Right kidney (tissue), 1 donor: Measurements from ENCODE around the gene KRT1.

Experiments used
- DNase-seq: peaks from one replicate; pipeline ENCODE4 v3.0.0-alpha.2; 2016

KRT1 gene

DNA sequence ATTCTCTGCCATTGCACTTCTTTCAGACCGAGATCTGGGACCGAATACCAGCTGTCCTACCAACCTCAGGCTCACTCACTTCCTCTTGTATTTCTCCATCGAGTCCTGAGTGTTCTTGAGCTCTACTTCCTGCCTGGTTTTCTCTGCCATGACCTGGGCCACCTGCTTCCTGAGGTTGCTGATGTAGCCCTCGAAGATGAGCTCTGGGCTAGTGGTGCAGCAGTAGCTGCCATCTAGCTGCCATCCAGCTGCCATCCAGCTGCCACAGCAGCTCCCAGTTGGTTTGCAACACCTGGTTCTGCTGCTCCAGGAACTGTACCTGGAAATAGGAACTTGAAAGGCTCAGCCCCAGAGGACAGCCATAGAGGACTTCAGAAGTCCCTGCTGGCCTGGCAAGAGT is 46.8 kb downstream of the KRT1 start:
- no peak for DNase-seq

- no peak for DNase-seq
Observed at GRCh38 chr12:52632656-52633055, 47.6 kb downstream of the KRT1 start.

DNA sequence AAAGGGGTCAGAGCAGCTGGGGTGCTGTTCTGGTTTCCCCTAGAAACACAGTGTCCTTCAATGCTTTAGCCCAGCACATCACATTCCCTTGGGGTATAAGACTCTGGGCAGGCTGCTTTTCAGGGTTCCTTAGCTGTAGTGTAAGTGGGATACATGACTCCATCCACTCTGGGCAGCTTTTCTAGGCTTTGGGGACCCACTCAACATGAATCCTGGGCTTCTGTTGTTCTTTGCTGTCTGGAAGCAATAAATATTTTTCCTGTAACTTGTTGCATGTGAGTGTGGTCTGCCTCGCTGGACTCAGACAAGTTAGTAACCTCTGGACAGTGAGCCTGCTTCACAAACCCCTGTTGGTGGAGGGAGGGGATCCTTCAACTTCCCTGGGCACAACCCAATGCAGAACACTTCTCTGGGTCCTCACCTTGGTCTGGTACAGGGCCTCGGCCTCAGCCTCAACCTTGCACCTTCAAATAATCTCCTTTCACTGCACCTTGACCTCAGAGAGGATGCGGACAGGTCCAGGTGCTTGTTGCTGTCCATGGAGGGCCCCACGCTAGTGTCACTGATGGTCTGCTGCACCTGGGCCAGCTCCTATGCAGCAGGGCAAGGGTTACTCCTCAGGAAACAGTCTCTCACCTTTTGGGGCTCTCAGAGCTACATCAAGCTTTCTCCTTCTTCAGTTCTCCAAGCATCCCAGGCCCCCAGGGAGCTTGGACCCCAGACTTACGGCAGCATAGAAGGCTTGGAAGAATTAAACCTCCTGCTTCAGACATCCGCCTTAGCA is 48.3 kb downstream of the KRT1 start:
- DNase-seq, result no peak

DNA sequence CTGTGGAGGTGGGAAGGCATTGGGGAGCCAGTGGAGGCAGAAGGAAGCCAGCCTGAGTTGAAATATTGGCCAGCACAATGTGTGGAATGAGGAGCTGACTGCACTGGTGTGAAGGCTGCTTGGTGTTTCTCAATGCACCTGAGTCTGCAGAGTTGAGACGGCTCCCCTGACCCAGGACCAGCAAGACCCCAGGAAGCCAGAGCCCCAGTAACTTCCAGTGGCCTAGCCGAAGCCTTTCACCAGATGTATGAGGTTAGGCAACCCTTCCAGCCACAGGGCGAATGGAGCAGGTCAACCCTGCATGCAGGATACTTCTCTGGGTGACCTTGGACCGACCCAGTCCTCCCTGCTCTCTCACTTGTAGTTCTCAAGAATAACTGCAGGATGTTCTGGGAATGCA is 48.9 kb downstream of the KRT1 start:
- no peak for DNase-seq

- DNase-seq, result no peak
Observed at GRCh38 chr12:52630599-52631200, 49.5 kb downstream of the KRT1 start.

DNA sequence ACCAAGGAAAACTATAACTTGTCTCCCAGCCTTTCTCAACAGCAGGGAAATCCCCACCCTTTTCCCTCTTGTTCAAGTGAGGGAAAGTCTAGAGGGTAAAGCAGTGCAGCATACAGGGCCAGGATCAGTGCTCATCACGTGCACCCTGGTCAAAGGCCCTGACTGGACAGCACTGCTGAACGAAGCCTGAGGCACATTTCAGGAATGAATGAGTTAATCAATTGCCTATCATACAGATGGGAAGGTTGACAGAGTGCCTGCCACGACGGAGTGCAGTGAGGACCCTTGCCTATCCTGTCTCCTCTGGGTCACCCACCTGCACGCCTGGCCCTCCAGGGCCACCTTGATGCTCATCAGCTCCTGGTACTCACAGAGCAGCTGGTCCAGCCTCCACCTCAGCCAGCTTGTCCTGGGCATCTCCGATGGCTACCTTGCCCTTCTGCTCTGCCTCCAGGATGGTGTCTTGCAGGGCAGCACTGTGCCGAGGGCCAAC is 50.2 kb downstream of the KRT1 start:
- DNase-seq, result no peak

GRCh38 chr12:52629281-52630007 is 50.8 kb downstream of the KRT1 start:
- DNase-seq, result no peak

DNA sequence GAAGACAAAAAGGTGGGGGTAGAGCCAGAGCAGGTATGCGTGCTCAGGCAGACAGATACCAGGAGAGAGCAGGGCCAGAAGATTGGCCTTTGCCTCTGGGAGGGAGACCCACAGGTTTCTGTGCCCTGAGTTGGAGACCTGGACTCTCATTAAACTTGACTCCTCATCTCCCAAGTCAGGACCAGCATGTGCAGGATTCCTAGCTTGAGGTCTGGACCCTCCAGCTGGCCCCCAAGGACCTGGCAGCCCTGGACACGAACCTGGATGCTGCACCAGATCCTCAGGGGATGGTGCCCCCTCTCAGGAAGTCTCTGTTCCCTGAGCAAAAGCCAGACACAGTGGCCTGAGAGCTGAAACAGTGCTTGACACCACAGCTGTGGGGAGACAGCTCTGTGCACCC is 51.4 kb downstream of the KRT1 start:
- no peak for DNase-seq

DNA sequence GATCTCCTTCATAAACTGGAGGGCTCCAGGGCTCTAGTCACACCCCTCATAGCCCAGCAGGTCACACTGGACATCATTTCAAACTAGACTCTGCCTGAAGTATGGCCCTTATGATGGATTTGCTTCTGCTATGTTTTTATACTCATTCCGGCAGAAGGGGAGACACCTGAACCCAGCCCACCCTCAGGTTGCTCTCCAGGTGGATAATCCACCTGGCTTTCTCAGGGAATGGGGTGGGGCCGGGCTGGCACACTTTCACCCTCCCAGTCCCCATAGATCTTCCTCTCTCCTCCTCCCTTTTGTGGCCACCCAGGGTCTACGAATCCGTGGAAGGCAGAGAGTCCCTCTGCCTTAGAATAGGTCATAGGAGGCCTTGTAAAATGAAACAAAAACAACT is 52.1 kb downstream of the KRT1 start:
- DNase-seq, result no peak

GRCh38 chr12:52627395-52628110 is 52.7 kb downstream of the KRT1 start:
- DNase-seq, result no peak
